GOT3 (cell line): ENCODE measurements around the gene COX6B2.

Experiments
- DNase-seq: peaks from one replicate; lab custom pipeline; 2025; ENCODE audit warnings: mixed read lengths; lab: John Stamatoyannopoulos, UW

The COX6B2 gene

GRCh38 chr19:55362174-55362989, 7.9 kb upstream of the COX6B2 start:
- no peak for DNase-seq

GRCh38 chr19:55360902-55361301, 6.4 kb upstream of the COX6B2 start:
- DNase-seq: no peak

- no peak for DNase-seq
These were observed 4.7 kb upstream of the COX6B2 start for GRCh38 chr19:55358943-55359908.

- no peak for DNase-seq
These were observed 4.0 kb upstream of the COX6B2 start for GRCh38 chr19:55358493-55358892.

GRCh38 chr19:55355213-55355821, 798 bp upstream of the COX6B2 start:
- DNase-seq: no peak

GRCh38 chr19:55353803-55354697, 469 bp downstream of the COX6B2 start:
- no peak for DNase-seq

GRCh38 chr19:55353356-55353802, 1.1 kb downstream of the COX6B2 start:
- no peak for DNase-seq

GRCh38 chr19:55352549-55353145, 1.9 kb downstream of the COX6B2 start:
- no peak for DNase-seq

- no peak for DNase-seq
These were observed 2.5 kb downstream of the COX6B2 start for GRCh38 chr19:55352040-55352439.

- DNase-seq: no peak
These were observed 3.8 kb downstream of the COX6B2 start for GRCh38 chr19:55350620-55351315.

- DNase-seq: no peak
These were observed 6.0 kb downstream of the COX6B2 start for GRCh38 chr19:55348317-55349034.

GRCh38 chr19:55347442-55348009, 7.0 kb downstream of the COX6B2 start:
- no peak for DNase-seq

- DNase-seq: no peak
These were observed 7.6 kb downstream of the COX6B2 start for GRCh38 chr19:55346725-55347441.

- no peak for DNase-seq
These were observed 8.4 kb downstream of the COX6B2 start for GRCh38 chr19:55345818-55346724.

GRCh38 chr19:55345101-55345817, 9.3 kb downstream of the COX6B2 start:
- no peak for DNase-seq

GRCh38 chr19:55344444-55344843, 10.1 kb downstream of the COX6B2 start:
- no peak for DNase-seq
